Measurements from ENCODE around the gene SERPINB6. TPM values are rescaled to one million over a fixed set of nuclear protein-coding genes. Genes with fewer than 3 reads are reported as not detected.
A peak's percentile ranks its signal among the peaks of the same experiment; 100 is the strongest.

SERPINB6 gene
- total RNA-seq, 1 experiment from 2014 or later, result 60.9 TPM

- BruUV-seq (replicated peaks), result no TSS peak
- Mint-ChIP-seq H3K4me1 (ENCODE audit: low read depth, unreplicated experiment) (no peaks in the 10 kb centered on the region), H3K27me3 (ENCODE audit: unreplicated experiment) (no peaks in the 10 kb centered on the region), H3K36me3 (ENCODE audit: insufficient read depth, unreplicated experiment) (peaks cover 13% of the 10 kb centered on the region), H3K27ac (ENCODE audit: unreplicated experiment) (no peak overlapping the region), H3K9me3 (ENCODE audit: low read depth, unreplicated experiment) (no peaks in the 10 kb centered on the region), H3K4me3 (ENCODE audit: low read depth, unreplicated experiment) (no peak overlapping the region)
- CTCF ChIA-PET, result interaction anchor here (0.6 to 1.6 kb wide), 8 partner anchors 8 to 66 kb away, joined by 3 to 11 read pairs (median 4); no protein-coding TSS in a partner anchor
- peak; percentile 27 for TF ChIP-seq CTCF (IDR thresholded peaks at IDR 0.05; ENCODE audit: unreplicated experiment)
- intact Hi-C loops (cut with micrococcal nuclease; ENCODE audit: unreplicated experiment), result no loop called here
- DNase-seq, result peak; percentile 18
These were observed 30.5 kb upstream of the SERPINB6 start for GRCh38 chr6:3001773-3002293.

GRCh38 chr6:3001146-3001772, 29.9 kb upstream of the SERPINB6 start:
- intact Hi-C loops (cut with micrococcal nuclease; ENCODE audit: unreplicated experiment), result no loop called here
- H3K27ac Mint-ChIP-seq (ENCODE audit: unreplicated experiment), result no peak overlapping the region
- DNase-seq, result no peak
- no peaks in the 10 kb centered on the region for H3K9me3 Mint-ChIP-seq (ENCODE audit: low read depth, unreplicated experiment)
- no peak for TF ChIP-seq CTCF (IDR thresholded peaks at IDR 0.05; ENCODE audit: unreplicated experiment)
- H3K4me1 Mint-ChIP-seq (ENCODE audit: low read depth, unreplicated experiment), result no peaks in the 10 kb centered on the region
- no peaks in the 10 kb centered on the region for H3K27me3 Mint-ChIP-seq (ENCODE audit: unreplicated experiment)
- peaks cover 13% of the 10 kb centered on the region for H3K36me3 Mint-ChIP-seq (ENCODE audit: insufficient read depth, unreplicated experiment)
- BruUV-seq (replicated peaks), result TSS peak; percentile 43
- CTCF ChIA-PET, result interaction anchor here (0.8 to 1.6 kb wide), 7 partner anchors 11 to 778 kb away, joined by 3 to 11 read pairs (median 3); no protein-coding TSS in a partner anchor
- no peak overlapping the region for H3K4me3 Mint-ChIP-seq (ENCODE audit: low read depth, unreplicated experiment)

- TF ChIP-seq CTCF (IDR thresholded peaks at IDR 0.05; ENCODE audit: unreplicated experiment), result no peak
- Mint-ChIP-seq H3K27ac (ENCODE audit: unreplicated experiment) (no peak within 1 kb of the TSS), H3K27me3 (ENCODE audit: unreplicated experiment) (no peaks in the 10 kb centered on the region), H3K9me3 (ENCODE audit: low read depth, unreplicated experiment) (no peaks in the 10 kb centered on the region), H3K36me3 (ENCODE audit: insufficient read depth, unreplicated experiment) (peaks cover 13% of the 10 kb centered on the region), H3K4me1 (ENCODE audit: low read depth, unreplicated experiment) (no peaks in the 10 kb centered on the region), H3K4me3 (ENCODE audit: low read depth, unreplicated experiment) (peak within 1 kb of the TSS; percentile 86)
- BruUV-seq (replicated peaks), result no TSS peak
- peak; percentile 89 for DNase-seq
- CTCF ChIA-PET, result interaction anchor here (0.6 to 1.6 kb wide), 6 partner anchors 9 to 259 kb away, joined by 3 to 7 read pairs (median 4); no protein-coding TSS in a partner anchor
- intact Hi-C loops (cut with micrococcal nuclease; ENCODE audit: unreplicated experiment), result loop anchor here (2.0 kb wide), 1 partner anchor 55 kb away; no protein-coding TSS in a partner anchor
These were observed 28.5 kb upstream of the SERPINB6 start, which contains the start of gene NQO2 for GRCh38 chr6:2999618-3000557. Gene NQO2, plus strand, starts transcription at chr6:2999894. Its CDS starts 6,659 bp downstream, at chr6:3006553.

- no peaks in the 10 kb centered on the region for H3K27me3 Mint-ChIP-seq (ENCODE audit: unreplicated experiment)
- CTCF ChIA-PET, result interaction anchor here (0.6 to 1.6 kb wide), 5 partner anchors 20 to 259 kb away, joined by 3 to 7 read pairs (median 4); no protein-coding TSS in a partner anchor
- no peaks in the 10 kb centered on the region for H3K4me1 Mint-ChIP-seq (ENCODE audit: low read depth, unreplicated experiment)
- no TSS peak for BruUV-seq (replicated peaks)
- H3K36me3 Mint-ChIP-seq (ENCODE audit: insufficient read depth, unreplicated experiment), result peaks cover 13% of the 10 kb centered on the region
- H3K9me3 Mint-ChIP-seq (ENCODE audit: low read depth, unreplicated experiment), result no peaks in the 10 kb centered on the region
- TF ChIP-seq CTCF (IDR thresholded peaks at IDR 0.05; ENCODE audit: unreplicated experiment), result no peak
- H3K4me3 Mint-ChIP-seq (ENCODE audit: low read depth, unreplicated experiment), result peak overlapping the region; percentile 86
- intact Hi-C loops (cut with micrococcal nuclease; ENCODE audit: unreplicated experiment), result loop anchor here (2.0 kb wide), 1 partner anchor 56 kb away; no protein-coding TSS in a partner anchor
- no peak overlapping the region for H3K27ac Mint-ChIP-seq (ENCODE audit: unreplicated experiment)
- DNase-seq, result no peak
These were observed 27.7 kb upstream of the SERPINB6 start for GRCh38 chr6:2998998-2999617.
